ENCODE measurements around the gene HSF2. TPM values are rescaled to one million over a fixed set of nuclear protein-coding genes. Genes with fewer than 3 reads are reported as not detected.

The HSF2 gene
- total RNA-seq, 1 donor from 2014 or later: 31.8 TPM

DNA sequence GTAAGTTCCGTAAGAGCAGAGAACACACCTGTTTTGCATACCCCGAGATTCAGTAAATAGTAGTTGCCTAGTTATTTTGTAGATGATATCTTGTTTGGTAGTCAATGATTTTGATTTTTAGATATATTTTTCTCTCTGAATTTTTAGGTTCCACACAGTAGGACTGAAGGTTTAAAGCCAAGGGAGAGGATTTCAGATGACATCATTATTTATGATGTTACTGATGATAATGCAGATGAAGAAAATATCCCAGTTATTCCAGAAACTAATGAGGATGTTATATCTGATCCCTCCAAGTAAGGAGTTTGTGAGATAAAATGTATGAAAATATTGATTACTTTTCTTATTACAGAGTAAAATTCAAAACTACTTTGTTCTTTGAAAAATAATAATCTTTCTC is 22.6 kb downstream of the HSF2 start:
- H3K9me3 Mint-ChIP-seq: no peaks in the 10 kb centered on the region
- no peak for TF ChIP-seq CTCF (conservative IDR thresholded peaks at IDR 0.05)
- no peaks in the 10 kb centered on the region for H3K27me3 Mint-ChIP-seq (ENCODE audit: low read depth)
- H3K4me3 Mint-ChIP-seq: no peak overlapping the region
- H3K4me1 Mint-ChIP-seq: no peaks in the 10 kb centered on the region
- H3K27ac Mint-ChIP-seq (ENCODE audit: unreplicated experiment): no peak overlapping the region
- H3K36me3 Mint-ChIP-seq (ENCODE audit: low read depth): peaks cover 10% of the 10 kb centered on the region
- no peak for DNase-seq (ENCODE audit: low read depth, low spot score)

DNA sequence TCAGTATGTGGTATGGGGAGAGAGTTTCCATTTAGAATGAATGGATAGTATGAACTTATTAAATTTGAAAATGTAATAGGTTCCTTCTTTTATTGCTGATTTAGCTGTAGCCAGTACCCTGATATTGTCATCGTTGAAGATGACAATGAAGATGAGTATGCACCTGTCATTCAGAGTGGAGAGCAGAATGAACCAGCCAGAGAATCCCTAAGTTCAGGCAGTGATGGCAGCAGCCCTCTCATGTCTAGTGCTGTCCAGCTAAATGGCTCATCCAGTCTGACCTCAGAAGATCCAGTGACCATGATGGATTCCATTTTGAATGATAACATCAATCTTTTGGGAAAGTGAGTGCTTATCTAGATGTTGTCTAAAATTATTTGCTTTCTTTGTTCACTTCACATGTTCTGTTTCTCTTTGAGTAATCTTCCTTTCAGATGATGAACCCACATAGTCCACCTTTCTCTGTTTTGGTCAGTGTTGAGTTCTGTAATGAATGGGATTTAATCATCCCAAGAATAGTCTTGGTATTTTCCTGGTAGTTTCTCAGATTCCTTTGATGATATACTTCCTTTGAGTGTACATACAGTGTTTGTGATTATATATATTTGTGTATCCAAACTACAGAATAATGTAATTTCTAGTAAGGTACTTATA is 23.3 kb downstream of the HSF2 start:
- Mint-ChIP-seq H3K27me3 (ENCODE audit: low read depth) (no peaks in the 10 kb centered on the region), H3K27ac (ENCODE audit: unreplicated experiment) (no peak overlapping the region), H3K4me3 (no peak overlapping the region), H3K9me3 (no peaks in the 10 kb centered on the region), H3K4me1 (no peaks in the 10 kb centered on the region), H3K36me3 (ENCODE audit: low read depth) (peaks cover 10% of the 10 kb centered on the region)
- TF ChIP-seq CTCF (conservative IDR thresholded peaks at IDR 0.05): no peak
- DNase-seq (ENCODE audit: low read depth, low spot score): no peak

DNA sequence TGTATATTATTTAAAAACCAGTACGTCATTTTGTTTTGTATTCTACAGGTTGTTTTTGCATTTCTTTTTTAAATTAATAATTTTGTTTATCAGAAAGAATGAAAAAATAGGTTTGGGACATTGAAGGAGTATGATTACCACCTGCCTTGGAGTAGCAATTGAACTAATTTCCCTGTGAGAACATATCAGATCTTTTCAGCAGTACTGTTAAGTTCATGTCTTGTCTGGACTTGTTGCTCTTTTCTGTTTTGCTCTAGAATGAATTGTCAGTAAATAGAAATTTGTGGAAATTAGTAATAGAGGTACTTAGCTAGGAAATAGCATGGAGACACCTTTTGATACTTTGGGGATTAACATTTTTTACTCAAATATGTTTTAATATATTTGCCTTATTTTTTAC is 24.3 kb downstream of the HSF2 start:
- Mint-ChIP-seq H3K27ac (ENCODE audit: unreplicated experiment) (no peak overlapping the region), H3K4me1 (no peaks in the 10 kb centered on the region), H3K9me3 (no peaks in the 10 kb centered on the region), H3K4me3 (no peak overlapping the region), H3K36me3 (ENCODE audit: low read depth) (peaks cover 12% of the 10 kb centered on the region), H3K27me3 (ENCODE audit: low read depth) (no peaks in the 10 kb centered on the region)
- DNase-seq (ENCODE audit: low read depth, low spot score): no peak
- no peak for TF ChIP-seq CTCF (conservative IDR thresholded peaks at IDR 0.05)

- no peaks in the 10 kb centered on the region for H3K4me1 Mint-ChIP-seq
- no peak for DNase-seq (ENCODE audit: low read depth, low spot score)
- H3K9me3 Mint-ChIP-seq: no peaks in the 10 kb centered on the region
- H3K36me3 Mint-ChIP-seq (ENCODE audit: low read depth): peaks cover 15% of the 10 kb centered on the region
- H3K4me3 Mint-ChIP-seq: no peak overlapping the region
- H3K27ac Mint-ChIP-seq (ENCODE audit: unreplicated experiment): no peak overlapping the region
- no peak for TF ChIP-seq CTCF (conservative IDR thresholded peaks at IDR 0.05)
- H3K27me3 Mint-ChIP-seq (ENCODE audit: low read depth): no peaks in the 10 kb centered on the region
Observed at GRCh38 chr6:122426597-122426996, 27.1 kb downstream of the HSF2 start.

- no peak for DNase-seq (ENCODE audit: low read depth, low spot score)
- H3K36me3 Mint-ChIP-seq (ENCODE audit: low read depth): peaks cover 22% of the 10 kb centered on the region
- H3K9me3 Mint-ChIP-seq: no peaks in the 10 kb centered on the region
- no peaks in the 10 kb centered on the region for H3K27me3 Mint-ChIP-seq (ENCODE audit: low read depth)
- TF ChIP-seq CTCF (conservative IDR thresholded peaks at IDR 0.05): no peak
- H3K4me1 Mint-ChIP-seq: no peaks in the 10 kb centered on the region
- no peak overlapping the region for H3K4me3 Mint-ChIP-seq
- no peak overlapping the region for H3K27ac Mint-ChIP-seq (ENCODE audit: unreplicated experiment)
Observed at GRCh38 chr6:122428781-122429180, 29.3 kb downstream of the HSF2 start.

Data from neural crest cell (in vitro differentiated cells).